ENCODE data around the gene MAEA.

DNA sequence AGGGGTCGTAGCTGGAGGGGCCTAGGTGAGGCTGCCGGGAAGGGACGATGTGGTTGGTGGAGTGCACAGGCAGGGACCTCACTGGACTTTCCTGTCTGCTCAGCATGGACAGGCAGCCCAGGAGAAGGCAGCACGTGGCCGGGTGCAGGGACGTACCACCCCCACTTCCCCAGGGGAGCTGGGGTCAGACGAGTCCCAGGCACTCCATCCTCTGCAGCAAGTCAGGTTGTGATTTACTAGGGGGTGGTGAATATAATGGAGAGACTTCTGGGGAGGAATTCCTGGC is 39.2 kb upstream of the MAEA start:
- TF ChIP-seq, protein P1, sequence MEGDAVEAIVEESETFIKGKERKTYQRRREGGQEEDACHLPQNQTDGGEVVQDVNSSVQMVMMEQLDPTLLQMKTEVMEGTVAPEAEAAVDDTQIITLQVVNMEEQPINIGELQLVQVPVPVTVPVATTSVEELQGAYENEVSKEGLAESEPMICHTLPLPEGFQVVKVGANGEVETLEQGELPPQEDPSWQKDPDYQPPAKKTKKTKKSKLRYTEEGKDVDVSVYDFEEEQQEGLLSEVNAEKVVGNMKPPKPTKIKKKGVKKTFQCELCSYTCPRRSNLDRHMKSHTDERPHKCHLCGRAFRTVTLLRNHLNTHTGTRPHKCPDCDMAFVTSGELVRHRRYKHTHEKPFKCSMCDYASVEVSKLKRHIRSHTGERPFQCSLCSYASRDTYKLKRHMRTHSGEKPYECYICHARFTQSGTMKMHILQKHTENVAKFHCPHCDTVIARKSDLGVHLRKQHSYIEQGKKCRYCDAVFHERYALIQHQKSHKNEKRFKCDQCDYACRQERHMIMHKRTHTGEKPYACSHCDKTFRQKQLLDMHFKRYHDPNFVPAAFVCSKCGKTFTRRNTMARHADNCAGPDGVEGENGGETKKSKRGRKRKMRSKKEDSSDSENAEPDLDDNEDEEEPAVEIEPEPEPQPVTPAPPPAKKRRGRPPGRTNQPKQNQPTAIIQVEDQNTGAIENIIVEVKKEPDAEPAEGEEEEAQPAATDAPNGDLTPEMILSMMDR (IDR thresholded peaks at IDR 0.05), result no peak
- TF ChIP-seq POLR2A (IDR thresholded peaks at IDR 0.05) (no peak), POLR2AphosphoS5 (IDR thresholded peaks at IDR 0.05) (no peak)

All from transverse colon (tissue), 4 donors.